MV-4-11 (cell line): ENCODE results near the gene CGB5.
"Not testable (repeated sequence)": the region's sequence is repeated elsewhere in the genome, so short reads cannot be mapped to it uniquely, and the experiment has no call there.

Experiments
- DNase-seq: peaks from one replicate; lab custom pipeline; 2025; lab: John Stamatoyannopoulos, UW

CGB5 gene

GRCh38 chr19:49020931-49021895 is 22.4 kb upstream of the CGB5 start:
- DNase-seq = peak; percentile 88

GRCh38 chr19:49022116-49022515 is 21.5 kb upstream of the CGB5 start:
- no peak for DNase-seq

GRCh38 chr19:49024233-49024632 is 19.4 kb upstream of the CGB5 start, which contains the start of gene CGB3:
Gene CGB3 (minus strand): TSS chr19:49024333. CDS start chr19:49023971, 362 bp downstream.
- not testable (repeated sequence) for DNase-seq

GRCh38 chr19:49025088-49025487 is 18.6 kb upstream of the CGB5 start:
- not testable (repeated sequence) for DNase-seq

- DNase-seq = not testable (repeated sequence)
Observed at GRCh38 chr19:49025599-49025998, 18.0 kb upstream of the CGB5 start.

- not testable (repeated sequence) for DNase-seq
Observed at GRCh38 chr19:49028686-49029085, 15.0 kb upstream of the CGB5 start.

- not testable (repeated sequence) for DNase-seq
Observed at GRCh38 chr19:49029749-49030148, 13.9 kb upstream of the CGB5 start.

- DNase-seq = not testable (repeated sequence)
Observed at GRCh38 chr19:49030323-49030722, 13.3 kb upstream of the CGB5 start.

- DNase-seq = peak; percentile 26
Observed at GRCh38 chr19:49031642-49032301, 11.9 kb upstream of the CGB5 start, which contains the start of gene CGB2. Gene CGB2 (plus strand): TSS chr19:49031890. CDS start chr19:49032096, 206 bp downstream.

GRCh38 chr19:49036815-49037214 is 6.8 kb upstream of the CGB5 start, which contains the start of gene CGB1:
Gene CGB1 (minus strand): TSS chr19:49036895. CDS start chr19:49036711, 184 bp downstream.
- DNase-seq = peak; percentile 41

GRCh38 chr19:49038111-49038510 is 5.5 kb upstream of the CGB5 start:
- DNase-seq = not testable (repeated sequence)

- not testable (repeated sequence) for DNase-seq
Observed at GRCh38 chr19:49038557-49039276, 4.9 kb upstream of the CGB5 start.

GRCh38 chr19:49039736-49040135 is 3.9 kb upstream of the CGB5 start:
- not testable (repeated sequence) for DNase-seq

GRCh38 chr19:49042177-49042576 is 1.5 kb upstream of the CGB5 start:
- DNase-seq = no peak

- DNase-seq = not testable (repeated sequence)
Observed at GRCh38 chr19:49042666-49043065, 982 bp upstream of the CGB5 start.

- not testable (repeated sequence) for DNase-seq
Observed at GRCh38 chr19:49049011-49049410, 5.4 kb downstream of the CGB5 start, which contains the start of gene CGB8. Gene CGB8 (minus strand): TSS chr19:49049111. CDS start chr19:49048739, 372 bp downstream.

- DNase-seq = not testable (repeated sequence)
Observed at GRCh38 chr19:49049834-49050233, 6.2 kb downstream of the CGB5 start.

- not testable (repeated sequence) for DNase-seq
Observed at GRCh38 chr19:49050376-49051033, 6.9 kb downstream of the CGB5 start.

GRCh38 chr19:49056101-49056901 is 12.7 kb downstream of the CGB5 start:
- peak; percentile 15 for DNase-seq

- not testable (repeated sequence) for DNase-seq
Observed at GRCh38 chr19:49056902-49057596, 13.4 kb downstream of the CGB5 start.
